Urothelium cell line (cell line): ENCODE results near the gene LDLRAD4.
A peak's percentile ranks its signal among the peaks of the same experiment; 100 is the strongest.
"Not testable (repeated sequence)": the region's sequence is repeated elsewhere in the genome, so short reads cannot be mapped to it uniquely, and the experiment has no call there.

Experiments used
- DNase-seq: peaks from one replicate; pipeline ENCODE4 v3.0.0; 2011; ENCODE audit warnings: low spot score, mixed read lengths
- FAIRE-seq: peaks from 2 replicates; lab custom pipeline; 2011; peaks lifted over from hg19 to GRCh38; lab: Jason Lieb, UNC

The LDLRAD4 gene

DNA sequence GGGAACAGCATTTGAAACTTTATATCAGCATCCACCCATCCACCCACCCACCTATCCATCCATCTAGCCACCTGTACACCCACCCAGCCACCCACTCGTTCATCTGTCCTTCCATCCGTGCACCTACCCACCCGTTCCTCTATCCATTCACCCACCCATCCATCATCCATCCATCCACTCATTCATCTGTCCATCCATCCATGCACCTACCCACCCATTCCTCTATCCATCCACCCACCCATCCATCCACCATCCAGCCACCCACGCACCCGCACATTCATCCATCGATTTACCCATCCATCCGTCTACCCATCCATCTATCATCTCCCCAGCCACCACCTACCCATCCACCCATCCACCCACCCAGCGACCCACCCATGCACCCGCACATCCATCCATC is 24.8 kb downstream of the LDLRAD4 start:
- FAIRE-seq (peak; percentile 99), DNase-seq (no peak)

DNA sequence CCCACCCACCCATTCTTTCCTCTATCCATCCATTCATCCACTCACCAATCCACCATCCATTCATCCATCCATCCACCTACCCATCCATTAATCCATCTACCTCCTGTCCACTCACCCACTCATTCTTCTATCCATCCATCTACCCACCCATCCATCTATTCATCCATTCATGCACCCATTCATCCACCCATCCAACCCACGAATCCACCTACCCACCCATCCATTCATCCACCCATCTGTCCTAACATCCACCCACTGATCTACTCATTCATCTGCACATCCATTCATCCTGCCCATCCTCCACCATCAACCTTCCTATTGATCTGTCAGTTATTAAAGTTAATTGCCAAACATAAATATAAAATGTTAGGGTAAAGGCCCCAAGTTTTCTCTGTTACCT is 25.6 kb downstream of the LDLRAD4 start:
- FAIRE-seq = no peak
- DNase-seq = no peak

DNA sequence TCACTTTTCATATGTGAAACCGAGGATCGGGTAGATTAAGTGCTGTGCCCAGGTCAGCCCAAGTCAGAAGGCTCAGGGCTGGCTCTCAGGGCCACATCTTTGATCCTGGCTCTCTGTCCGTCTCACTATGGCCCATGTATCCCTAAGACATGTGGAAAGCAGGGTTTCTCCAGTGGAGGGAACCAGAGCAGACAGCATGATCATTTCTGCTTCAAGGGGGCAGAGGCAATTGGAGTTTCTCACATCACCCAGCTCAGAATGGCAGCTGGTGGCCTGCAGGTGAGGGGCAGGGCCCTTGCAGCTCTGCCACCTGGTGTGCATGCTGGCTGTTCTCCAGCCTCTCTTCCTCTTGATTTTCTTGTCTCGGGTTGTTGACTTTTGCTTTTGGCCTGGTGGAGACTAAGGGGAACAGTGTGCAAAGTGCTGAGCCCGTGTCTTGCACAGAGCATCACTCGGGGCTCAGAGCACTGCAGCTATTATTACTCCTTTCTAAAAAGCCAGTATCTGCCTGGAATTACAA is 27.0 kb downstream of the LDLRAD4 start:
- DNase-seq (no peak), FAIRE-seq (peak; percentile 84)

DNA sequence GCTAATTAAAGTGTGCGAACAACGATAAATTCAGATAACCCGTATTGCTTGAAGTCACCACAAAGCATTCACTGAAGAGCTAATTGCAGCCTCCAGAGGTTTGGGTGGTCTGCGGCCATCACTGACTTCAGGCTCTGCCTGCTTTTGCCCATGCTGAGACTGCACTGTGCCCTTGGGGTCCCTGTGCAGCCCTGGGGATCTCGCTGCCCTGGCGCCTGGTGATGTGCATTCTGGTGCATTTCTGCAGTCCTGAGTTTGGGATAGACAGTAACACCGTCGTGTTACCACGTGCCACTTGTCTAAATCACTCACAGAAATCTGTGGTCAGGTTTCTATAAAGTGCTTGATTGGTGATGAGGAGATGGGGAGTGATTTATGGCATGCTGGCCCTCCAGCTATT is 27.6 kb downstream of the LDLRAD4 start:
- FAIRE-seq = no peak
- no peak for DNase-seq

DNA sequence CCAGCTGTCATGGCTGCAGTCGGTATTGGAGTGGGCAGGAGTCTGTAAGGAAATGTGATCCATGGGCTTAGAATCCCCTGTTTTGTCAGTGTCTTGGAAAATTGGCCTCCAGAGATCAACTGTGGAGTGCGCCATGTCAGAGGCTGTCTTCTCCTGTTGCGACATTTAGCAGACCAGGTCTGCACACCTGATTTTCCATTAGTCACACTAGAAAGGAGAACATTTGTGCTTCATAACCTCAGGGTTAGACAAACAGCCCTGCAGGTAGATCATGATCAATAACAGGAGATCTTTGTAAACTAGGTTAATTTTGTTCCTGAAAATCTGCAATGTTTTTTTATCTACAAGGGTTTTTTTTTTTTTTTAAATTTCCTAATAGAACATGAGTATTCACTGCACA is 28.0 kb downstream of the LDLRAD4 start:
- FAIRE-seq (peak; percentile 91), DNase-seq (no peak)

DNA sequence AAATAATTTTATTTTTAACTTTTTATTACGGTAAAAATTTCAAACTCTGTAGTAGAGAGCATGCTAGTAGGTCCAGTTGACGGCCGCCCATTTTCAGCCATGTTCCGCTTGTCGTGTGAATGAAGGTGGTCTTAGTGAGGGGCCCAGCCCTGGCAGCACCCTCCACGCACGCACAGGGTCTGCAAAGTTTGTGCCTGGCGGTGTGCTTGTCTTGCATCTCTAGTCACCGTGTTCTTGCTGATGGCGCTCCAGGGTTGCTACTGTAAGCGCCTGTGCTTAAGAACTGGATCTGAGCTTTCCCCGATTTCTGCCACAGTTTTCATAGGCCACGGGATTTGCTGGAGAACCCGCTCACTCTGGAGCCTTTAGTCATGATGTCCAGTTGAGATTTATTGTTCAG is 28.9 kb downstream of the LDLRAD4 start:
- no peak for DNase-seq
- FAIRE-seq = no peak

DNA sequence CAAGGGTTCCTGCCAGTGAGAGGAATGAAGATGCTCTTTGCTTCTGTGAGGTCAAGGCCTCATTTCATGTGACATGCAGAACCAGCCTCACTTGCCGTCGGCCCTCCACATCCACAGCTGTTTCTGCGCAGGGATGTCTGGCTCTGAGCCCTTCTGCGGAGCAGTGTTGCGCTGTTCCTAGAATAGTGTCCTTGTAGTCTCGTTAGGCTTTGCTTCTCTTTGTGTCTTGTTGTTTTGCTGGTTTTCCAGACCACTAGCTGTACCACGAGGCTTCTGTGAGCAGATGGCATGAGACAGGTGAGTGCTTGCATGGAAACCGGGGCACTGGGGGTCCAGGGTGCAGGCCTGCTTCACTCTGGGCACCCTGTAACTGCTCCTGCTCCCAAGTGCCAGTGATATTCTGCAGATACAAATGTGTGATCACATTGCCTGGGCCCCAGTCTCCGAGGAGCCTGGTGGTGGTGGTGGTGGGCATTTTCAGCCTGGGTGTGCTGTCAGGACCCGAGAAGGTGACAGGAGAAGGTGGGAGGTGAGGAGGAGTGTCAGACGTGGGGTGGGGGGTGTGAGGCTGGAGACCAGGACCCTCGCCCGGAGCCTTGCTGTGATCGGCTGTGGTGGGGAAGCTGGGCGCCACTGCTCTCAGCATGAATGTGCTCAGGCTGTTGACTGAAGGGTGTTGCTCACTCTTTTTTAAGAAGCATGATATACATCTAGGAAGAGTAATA is 34.3 kb downstream of the LDLRAD4 start:
- DNase-seq (no peak), FAIRE-seq (peak; percentile 92)

DNA sequence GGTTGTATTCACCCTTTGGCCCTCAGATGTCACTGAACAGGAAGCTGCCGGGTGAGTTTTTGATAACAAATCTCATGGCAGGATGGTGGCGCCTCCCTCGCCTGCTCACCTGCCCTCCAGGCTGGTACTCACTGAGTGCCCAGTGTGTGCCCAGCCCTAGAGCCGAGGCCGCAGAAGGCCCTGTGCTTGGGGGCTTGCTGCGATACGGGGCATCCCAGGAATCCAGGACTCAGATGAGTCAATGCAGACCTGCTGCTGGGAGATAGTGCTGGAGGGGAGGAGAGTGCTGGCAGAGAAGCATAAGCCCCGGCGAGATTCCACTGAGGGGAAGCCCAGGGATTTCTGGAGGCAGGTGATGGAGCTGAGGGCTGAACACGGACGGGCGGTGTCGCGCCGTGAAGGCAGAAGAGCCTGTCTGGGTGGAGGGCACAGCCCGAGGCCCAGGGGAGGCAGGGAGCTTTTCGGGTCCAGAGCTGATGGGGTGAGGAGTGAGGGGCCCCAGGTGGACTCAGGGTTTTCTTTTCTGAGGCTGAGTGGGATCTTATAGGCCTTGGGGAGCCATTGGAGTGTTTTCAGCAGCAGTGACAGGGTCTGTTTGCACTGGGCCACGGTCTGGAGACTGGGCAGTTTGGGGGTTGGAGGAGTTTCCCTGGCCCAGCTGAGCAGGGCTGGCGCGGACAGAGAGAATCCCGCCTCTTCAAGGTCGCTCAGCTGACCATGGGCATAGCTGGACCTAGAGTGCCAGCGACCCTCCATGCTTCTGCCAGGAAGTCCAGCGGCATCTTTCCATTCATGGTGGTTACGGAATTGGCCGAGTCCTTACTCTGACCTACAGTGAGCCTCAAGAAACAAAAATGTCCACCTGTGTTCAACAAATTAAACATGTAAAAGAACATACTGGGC is 35.5 kb downstream of the LDLRAD4 start:
- no peak for DNase-seq
- FAIRE-seq = peak; percentile 74

DNA sequence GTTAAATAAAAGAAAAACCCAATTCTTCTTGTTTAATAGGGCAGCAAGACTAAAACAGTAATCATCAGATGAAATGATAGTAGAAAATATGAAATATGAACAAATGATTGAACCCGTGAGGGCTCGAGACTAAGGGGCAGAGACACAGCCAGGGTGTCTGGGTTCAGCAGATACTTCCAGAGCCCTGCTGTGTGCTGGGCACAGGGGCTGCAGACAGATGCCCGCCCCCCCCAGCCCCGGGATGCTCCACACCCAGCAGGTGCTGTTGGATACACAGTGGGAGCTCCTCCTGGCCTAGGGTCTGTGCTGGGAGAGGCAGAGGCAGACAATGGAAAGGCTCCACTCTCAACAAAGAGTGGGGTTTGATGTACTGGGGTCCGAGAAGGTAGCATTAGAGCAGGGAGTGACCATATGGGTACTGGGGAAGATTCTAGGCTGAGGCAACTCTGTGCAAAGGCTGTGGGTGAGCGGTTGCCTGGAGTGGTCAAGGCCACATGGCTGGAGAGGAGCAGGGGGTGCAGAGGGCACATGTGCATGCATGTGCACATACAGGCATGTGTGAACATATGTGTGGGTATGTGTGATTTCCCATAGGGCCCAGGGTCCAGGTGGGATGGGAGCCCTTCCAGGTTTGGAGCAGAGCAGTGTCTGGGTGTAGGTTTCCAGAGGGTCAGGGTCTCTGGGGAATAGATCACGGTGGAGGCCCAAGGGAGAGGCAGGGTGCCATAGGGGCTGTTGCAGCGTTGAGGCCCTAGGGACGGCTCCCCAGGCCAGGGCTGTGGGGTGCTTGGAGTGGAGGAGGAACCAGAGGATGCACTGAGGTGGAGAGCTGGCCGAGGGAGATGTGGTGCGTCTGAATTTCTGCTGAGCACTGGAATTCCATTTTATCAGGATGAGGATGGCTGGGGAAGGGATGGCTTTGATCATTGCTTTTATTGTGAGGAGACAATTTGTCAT is 36.7 kb downstream of the LDLRAD4 start:
- DNase-seq = no peak
- peak; percentile 85 for FAIRE-seq

DNA sequence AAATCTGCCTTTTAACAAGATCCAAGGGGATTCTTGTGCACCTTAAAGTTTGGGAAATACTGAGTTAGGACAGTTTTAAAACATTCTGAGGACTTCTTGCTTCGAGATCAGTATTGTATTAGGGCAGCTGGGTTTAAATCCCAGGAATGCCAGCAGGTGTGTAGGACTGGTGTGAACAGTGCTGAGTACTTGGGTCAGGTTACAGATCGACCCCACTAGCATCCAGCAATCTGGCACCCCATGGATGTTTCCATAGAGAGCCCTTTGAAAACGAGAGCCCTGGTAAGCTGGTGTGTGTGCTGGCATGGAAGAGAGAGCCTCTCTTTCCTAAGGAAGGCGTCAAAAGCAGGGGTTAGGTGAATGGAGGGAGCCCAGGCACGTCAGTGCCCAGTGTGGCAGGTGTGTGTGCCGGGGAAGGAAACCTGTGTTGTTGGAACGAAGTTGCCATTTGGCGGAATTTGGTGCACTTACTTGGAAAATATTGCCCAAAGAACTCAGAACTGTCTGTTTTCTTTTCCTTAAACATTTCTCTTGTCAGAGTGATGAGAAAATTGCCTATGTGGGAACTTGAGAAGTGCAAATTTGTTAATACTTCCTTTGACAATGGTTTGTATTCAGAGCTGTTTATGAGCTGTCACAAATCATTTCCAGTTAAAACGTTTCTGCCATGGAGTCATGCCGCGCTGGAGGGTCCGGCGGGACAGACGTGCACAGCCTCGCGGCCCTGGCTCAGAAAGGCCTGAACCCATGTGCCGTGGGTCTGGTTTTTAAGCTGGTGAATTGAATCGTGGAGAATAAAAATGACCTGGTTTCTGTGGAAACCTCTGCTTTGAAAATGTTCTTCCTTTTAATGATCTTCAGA is 38.1 kb downstream of the LDLRAD4 start:
- FAIRE-seq = peak; percentile 79
- DNase-seq = no peak

DNA sequence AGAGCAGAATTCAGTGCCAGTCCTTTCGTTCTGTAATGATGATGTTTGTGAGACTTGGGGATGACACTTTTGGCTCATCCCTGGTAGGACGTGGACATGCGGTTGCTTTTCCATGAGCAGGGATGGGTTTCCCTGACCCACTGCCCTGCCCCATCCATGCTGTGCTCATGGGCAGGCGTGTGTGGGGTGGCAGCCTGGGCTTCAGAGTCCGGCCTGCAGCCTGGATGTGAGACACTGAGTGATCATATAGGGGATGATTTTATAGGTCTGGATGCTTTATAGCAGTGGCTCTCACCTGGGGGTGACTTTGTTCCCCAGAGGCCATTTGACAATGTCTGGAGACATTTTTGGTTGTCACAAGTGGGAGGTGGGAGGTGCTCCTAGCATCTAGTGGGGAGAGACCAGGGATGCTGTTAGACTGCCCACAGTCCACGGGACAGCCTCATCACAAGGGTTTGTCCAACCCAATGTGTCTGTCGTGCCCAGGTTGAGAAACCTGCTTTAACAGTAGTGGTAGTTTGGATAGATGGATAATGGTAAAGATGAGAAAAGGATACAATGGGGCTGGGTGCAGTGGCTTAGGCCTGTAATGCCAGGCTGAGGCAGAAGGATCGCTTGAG is 38.9 kb downstream of the LDLRAD4 start:
- DNase-seq = no peak
- FAIRE-seq = peak; percentile 94

DNA sequence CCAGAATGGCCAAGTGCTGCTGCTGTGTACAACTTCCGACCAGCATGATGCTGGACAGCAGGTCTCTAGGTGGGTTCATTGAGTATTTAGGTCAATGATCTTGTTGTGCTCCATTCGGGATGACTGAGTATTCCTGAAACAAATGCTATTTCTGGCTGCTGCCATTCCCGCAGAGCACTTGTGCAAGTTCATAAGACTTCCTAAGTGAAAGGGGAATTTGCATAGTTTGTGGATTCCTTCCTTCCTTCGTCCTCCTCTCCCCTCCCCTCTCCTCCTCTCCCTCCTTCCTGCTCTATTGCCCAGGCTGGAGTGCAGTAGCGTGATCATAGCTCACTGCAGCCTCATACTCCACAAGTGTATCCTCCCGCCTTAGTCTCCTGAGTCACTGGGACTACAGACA is 40.4 kb downstream of the LDLRAD4 start:
- DNase-seq (no peak), FAIRE-seq (peak; percentile 90)

DNA sequence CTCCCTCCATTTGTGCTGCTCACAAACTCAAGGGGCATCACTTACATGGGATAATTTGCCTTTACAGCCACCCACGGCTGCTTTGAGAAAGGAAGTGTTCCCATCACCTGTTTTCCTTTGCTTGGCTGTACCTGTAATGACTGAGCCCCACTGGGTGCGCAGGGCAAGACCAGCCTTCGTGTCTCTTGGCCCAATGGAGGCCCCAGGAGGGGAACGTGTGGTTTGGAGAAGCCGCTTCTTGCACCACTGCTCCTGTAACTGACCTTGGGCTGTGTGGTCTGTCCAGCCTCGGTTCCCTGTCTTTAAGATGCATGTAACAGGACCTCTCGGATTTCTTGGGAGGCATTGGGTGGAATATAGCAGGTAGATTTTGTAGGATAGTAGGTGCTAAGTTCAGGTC is 41.1 kb downstream of the LDLRAD4 start:
- peak; percentile 56 for FAIRE-seq
- no peak for DNase-seq

DNA sequence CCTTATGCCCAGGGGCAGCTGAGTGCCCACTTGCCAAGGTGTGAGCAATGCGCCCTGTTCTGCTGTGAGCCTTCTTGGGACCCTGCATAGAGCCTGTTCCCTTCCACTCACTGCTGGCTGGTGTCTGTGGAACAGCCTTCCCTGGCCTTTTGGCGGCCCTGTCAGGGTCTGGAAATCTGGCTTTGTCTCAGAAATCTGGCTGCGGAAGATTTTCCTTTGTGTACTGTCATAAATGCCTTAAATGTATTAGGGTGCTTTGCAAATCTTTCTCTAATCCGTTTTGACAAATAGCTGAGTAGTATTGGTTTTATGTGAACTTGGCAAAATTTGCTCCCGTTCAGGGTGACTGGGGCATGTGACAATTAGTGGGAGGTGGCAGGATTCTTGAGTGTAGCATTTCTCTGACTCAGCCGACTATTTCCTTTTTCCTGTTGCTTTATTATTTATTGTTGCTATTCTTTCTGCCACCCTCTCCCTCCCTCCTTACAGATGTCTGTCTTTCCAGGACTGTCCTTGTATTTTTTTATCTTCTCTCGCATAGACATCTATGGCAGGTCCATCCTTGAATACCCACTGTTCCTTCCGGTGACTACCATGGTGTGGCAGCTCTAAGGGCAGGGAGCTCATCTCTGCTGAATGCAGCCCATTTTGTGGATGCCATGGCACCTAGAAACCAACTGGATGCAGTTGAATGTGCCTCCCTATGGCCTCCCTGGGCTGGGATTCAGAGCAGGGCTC is 41.8 kb downstream of the LDLRAD4 start:
- FAIRE-seq (peak; percentile 97), DNase-seq (no peak)

DNA sequence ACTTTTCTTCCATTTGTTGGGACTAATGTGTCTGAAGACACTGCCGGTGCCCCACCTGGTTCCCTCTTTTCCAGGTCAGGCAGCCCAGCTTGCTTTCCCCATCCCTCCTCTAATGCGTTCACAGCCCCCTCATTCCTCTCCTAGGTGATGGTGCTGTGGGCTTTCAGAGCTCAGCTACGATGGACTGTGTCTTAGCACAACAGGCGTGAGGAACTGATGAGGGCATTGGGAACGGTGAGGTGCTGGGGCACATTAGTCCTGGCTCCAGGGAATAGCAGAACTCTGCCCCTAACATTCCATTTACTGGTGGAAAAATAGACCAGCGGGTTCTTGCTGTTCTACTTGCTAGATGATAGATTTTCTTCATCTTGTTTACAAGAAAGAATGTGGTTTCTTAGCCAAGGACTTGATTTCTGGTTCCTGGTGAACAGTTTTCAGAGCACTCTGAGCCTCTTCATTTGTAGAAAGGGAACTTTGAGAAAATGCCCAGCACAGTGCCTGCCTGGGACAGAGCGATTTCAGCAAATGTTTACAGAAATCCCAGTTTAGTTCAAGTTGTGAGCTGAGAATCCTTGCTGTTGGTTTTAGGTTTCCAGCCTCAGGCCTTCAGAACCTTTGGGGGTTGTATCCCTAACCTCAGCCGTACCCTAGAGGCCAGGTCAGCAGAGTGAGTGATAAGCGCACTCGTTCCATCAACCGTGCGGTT is 42.5 kb downstream of the LDLRAD4 start:
- no peak for FAIRE-seq
- DNase-seq = no peak

DNA sequence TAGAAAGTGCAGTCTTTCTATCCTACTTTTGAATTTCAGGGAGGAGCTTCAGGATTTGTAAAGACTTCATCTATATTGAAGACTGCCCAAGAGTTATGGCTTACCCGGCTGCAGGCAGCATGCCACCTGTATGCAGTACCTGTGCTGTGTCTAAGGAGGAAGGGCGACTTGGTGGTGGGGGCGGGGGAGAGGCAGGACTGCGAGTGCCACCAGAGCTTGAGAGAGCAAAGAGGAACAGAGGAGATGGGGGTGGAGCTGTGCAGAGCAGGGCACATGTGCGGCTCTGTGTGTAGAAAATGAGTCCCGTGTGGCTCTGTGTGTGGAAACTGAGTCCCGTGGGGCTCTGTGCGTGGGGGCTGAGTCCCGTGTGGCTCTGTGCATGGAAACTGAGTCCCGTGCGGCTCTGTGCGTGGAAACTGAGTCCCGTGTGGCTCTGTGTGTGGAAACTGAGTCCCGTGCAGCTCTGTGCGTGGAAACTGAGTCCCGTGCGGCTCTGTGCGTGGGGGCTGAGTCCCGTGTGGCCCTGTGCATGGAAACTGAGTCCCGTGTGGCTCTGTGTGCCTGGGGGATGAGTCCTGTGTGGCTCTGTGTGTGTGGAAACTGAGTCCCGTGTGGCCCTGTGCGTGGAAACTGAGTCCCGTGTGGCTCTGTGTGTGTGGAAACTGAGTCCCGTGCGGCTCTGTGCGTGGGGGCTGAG is 43.2 kb downstream of the LDLRAD4 start:
- FAIRE-seq (peak; percentile 100), DNase-seq (no peak)

DNA sequence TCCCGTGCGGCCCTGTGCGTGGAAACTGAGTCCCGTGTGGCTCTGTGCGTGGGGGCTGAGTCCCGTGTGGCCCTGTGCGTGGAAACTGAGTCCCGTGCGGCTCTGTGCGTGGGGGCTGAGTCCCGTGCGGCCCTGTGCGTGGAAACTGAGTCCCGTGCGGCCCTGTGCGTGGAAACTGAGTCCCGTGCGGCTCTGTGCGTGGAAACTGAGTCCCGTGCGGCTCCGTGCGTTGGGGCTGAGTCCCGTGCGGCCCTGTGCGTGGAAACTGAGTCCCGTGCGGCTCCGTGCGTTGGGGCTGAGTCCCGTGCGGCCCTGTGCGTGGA is 43.8 kb downstream of the LDLRAD4 start:
- DNase-seq, FAIRE-seq: not testable (repeated sequence)
